Embryonic facial prominence (tissue), 1 donor: ENCODE measurements around the gene FUNDC2.

Experiments used
- DNase-seq: peaks from one replicate; pipeline ENCODE4 v3.0.0-alpha.2; 2016; ENCODE audit errors: extremely low spot score

Gene FUNDC2

GRCh38 chrX:155023907-155024833 lies 2.5 kb upstream of the FUNDC2 start:
- no peak for DNase-seq

GRCh38 chrX:155026420-155026726 lies 271 bp upstream of the FUNDC2 start:
- DNase-seq = no peak

- DNase-seq = peak; percentile 7
Observed at GRCh38 chrX:155027509-155028066, 944 bp downstream of the FUNDC2 start.

DNA sequence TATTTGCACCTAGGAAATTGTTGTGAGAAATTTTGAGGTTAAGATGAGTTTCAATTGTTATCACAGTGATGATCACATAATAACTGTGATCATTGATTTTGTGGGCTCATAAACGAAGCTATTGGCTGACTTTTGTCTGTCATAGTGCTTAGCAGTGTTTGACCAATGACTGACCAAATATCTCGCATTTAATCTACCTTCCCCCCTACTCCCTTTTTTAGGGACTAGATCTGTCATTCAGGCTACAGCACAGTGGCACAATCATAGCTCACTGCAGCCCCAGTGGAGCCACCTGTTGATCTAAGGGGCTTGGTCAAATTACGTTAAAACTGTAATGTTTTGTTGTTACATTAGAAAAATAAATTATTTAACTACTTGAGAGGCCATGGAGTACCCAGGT lies 1.5 kb downstream of the FUNDC2 start:
- DNase-seq = no peak

DNA sequence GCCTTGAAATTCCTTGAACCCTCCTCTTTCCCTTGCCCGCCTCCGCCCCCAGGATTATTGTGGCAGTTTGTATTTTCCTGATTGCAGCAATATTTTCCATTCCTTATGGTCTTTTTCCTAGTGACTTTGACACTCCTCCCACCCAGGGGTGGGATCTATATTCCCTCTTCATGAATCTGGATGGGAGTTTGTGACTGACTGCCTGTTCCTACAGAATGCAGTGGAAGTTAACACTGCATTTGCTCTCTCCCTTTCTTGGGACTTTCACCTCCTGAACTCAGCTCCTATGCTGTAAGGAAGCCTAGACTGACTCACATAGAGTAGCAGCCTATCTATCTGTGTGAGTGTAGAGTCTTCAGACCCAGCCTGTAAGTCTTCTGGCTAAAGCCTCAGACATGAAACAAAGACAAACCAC lies 2.2 kb downstream of the FUNDC2 start:
- no peak for DNase-seq

GRCh38 chrX:155031657-155032056 lies 5.0 kb downstream of the FUNDC2 start:
- DNase-seq = no peak

DNA sequence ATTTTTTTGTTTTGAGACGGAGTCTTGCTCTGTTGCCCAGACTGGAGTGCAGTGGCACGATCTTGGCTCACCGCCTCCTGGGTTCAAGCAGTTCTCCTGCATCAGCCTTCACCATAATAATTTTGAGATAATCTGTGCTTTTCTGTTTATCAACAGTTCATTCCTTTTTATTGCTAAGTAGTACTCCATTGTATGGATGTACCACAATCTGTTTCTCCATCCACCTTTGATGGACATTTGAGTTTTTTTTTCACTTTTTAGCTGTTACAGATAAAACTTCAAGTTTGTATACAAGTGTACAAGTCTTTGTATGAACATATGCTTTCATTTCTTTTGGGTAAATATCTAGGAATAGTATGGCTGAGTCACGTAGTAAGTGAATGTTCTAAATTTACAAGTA lies 9.0 kb downstream of the FUNDC2 start:
- no peak for DNase-seq

DNA sequence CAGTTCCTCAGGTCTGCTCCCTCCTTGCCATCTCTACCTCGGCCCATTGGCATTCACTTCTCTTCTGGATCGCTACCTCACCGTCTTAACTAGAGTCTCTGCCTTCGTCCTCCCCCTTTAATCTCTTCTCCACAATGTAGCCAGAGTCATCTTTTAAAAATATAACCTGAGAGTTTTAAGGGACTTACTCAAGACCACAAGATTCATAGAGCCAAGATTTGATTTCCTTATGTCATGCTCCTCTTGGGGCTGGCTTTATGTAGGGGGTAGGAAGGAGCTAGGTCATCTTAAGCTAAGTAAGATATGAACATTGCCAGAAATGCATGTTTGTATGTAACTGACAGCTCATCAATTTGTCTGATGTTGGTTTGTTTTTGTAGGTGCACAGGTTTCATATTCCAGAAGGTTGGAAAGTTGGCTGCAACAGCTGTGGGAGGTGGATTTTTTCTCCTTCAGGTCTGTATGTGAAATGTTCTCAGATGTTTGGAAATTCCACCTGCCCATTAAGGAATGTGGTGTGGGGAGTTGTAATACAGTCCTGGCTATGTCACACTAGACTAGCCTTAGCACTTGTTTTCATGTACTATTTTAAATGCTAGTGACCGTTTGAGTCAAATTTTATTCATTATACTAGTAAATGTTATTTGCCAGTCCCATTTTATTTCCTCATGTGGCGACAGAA lies 19.6 kb downstream of the FUNDC2 start:
- no peak for DNase-seq

- no peak for DNase-seq
Observed at GRCh38 chrX:155046811-155047528, 20.3 kb downstream of the FUNDC2 start.

GRCh38 chrX:155048977-155049619 lies 22.5 kb downstream of the FUNDC2 start:
- DNase-seq = no peak

DNA sequence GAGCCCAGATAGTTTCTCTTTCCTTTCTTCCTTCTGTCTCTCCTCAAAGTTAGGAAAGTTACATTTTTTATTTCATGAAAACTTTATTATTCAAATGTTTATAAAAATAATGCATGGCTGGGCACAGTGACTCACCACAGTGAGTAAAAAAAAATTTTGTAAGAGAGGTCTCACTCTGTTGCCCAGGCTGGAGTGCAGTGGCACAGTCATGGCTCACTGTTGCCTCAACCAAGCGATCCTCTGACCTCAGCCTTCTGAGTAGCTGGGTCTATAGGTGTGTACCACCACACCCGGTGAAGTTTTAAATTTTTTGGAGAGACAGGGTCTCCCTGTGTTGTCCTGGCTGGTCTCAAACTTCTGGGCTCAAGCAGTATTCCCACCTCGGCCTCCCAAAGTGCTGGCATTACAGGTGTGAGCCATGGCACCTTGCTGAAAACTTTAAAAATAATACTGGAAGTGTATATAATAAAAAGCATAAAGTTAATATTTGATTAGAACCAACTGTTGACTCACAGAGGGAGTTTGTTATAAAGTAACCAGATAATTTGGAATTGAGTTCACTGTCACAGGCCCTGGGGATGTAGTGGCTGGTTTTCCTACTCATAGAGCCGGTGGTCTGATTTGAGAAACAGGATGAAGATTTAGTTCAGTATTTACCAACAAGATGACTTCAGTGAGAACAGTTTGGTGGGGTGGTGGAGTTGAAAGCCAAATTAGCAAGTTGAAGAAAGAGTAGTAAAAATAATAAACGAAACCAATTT lies 26.3 kb downstream of the FUNDC2 start:
- DNase-seq = no peak

DNA sequence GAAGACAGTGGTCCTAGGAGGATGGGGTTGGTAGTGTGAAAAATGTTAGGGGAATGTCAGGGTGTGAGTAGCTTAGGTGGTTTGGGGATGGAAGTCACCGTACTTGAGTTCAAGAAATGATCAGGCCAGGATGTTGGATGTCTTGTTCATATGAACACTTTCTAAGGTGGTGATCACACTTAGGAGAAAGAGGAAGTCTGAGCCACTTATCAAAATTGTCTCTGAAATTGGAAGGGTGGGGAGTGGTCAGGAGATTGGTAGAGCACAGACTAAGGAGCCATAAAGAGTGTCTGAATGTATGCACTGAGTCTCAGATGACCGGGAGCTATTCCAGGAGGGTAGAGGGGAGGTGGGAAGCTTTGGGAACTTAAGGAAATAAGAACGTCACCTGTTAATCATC lies 27.0 kb downstream of the FUNDC2 start:
- DNase-seq = no peak

- no peak for DNase-seq
Observed at GRCh38 chrX:155054255-155054654, 27.6 kb downstream of the FUNDC2 start.

DNA sequence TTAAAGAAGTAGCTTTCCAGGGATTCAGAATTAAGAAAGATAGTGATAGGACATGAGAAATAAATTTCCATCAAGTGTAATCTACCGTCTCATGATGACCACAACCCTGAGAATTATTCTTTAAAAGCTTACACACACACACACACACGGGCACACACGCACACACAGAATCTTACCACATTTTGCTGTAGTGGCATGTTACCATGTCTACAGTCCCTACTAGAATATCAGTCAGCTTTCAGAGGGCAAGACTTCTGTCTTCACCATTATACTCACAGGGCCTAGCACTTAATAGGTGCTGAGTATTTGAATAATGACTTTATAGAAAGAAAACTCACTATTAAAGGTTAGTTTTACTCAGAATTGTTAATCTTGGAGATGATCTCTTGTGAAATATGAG lies 28.9 kb downstream of the FUNDC2 start:
- DNase-seq = no peak

GRCh38 chrX:155056471-155056870 lies 29.8 kb downstream of the FUNDC2 start:
- no peak for DNase-seq

GRCh38 chrX:155056877-155057792 lies 30.5 kb downstream of the FUNDC2 start:
- no peak for DNase-seq

DNA sequence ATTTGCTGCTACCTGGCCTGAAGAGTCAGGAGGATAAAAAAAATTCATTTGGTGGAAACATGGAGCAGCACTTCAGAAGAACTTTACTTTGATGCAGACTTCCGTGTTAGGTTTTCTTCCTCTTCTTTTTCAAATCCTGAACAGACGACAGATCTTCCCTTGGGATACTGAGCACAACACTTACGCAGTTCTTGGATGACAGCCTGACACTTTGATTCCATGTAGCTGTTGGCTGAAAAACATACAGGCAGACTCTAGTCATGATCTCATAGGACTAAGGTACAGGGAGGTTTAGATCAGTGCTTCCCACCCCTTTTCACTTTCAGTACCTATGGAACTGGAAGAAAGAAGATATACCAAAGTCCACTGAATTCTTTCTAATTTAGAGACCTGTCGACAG lies 35.1 kb downstream of the FUNDC2 start:
- no peak for DNase-seq

- no peak for DNase-seq
Observed at GRCh38 chrX:155065035-155065734, 38.5 kb downstream of the FUNDC2 start.

- no peak for DNase-seq
Observed at GRCh38 chrX:155068165-155068564, 41.5 kb downstream of the FUNDC2 start.
